Measurements from ENCODE around the gene RNF144B. TPM values are rescaled to one million over a fixed set of nuclear protein-coding genes. Genes with fewer than 3 reads are reported as not detected.
"Not testable (repeated sequence)": the region's sequence is repeated elsewhere in the genome, so short reads cannot be mapped to it uniquely, and the experiment has no call there.

The RNF144B gene
- total RNA-seq, 1 experiment from 2014 or later = 0.80 TPM

GRCh38 chr6:18406955-18407749 is 20.0 kb downstream of the RNF144B start:
- no peak for DNase-seq (ENCODE audit: low read depth)

GRCh38 chr6:18409602-18410001 is 22.5 kb downstream of the RNF144B start:
- not testable (repeated sequence) for DNase-seq (ENCODE audit: low read depth)

GRCh38 chr6:18410412-18410811 is 23.3 kb downstream of the RNF144B start:
- no peak for DNase-seq (ENCODE audit: low read depth)

- DNase-seq (ENCODE audit: low read depth) = no peak
Observed at GRCh38 chr6:18412068-18412467, 24.9 kb downstream of the RNF144B start.

GRCh38 chr6:18412644-18413043 is 25.5 kb downstream of the RNF144B start:
- DNase-seq (ENCODE audit: low read depth) = peak; percentile 10

GRCh38 chr6:18413381-18413780 is 26.2 kb downstream of the RNF144B start:
- no peak for DNase-seq (ENCODE audit: low read depth)

- no peak for DNase-seq (ENCODE audit: low read depth)
Observed at GRCh38 chr6:18414116-18414515, 27.0 kb downstream of the RNF144B start.

GRCh38 chr6:18415207-18415606 is 28.1 kb downstream of the RNF144B start:
- no peak for DNase-seq (ENCODE audit: low read depth)

GRCh38 chr6:18415671-18416340 is 28.7 kb downstream of the RNF144B start:
- no peak for DNase-seq (ENCODE audit: low read depth)

GRCh38 chr6:18416341-18416679 is 29.2 kb downstream of the RNF144B start:
- no peak for DNase-seq (ENCODE audit: low read depth)

GRCh38 chr6:18420328-18420727 is 33.2 kb downstream of the RNF144B start:
- no peak for DNase-seq (ENCODE audit: low read depth)

GRCh38 chr6:18422136-18422535 is 35.0 kb downstream of the RNF144B start:
- DNase-seq (ENCODE audit: low read depth) = no peak

GRCh38 chr6:18423426-18423825 is 36.3 kb downstream of the RNF144B start:
- DNase-seq (ENCODE audit: low read depth) = no peak

- no peak for DNase-seq (ENCODE audit: low read depth)
Observed at GRCh38 chr6:18424201-18424600, 37.1 kb downstream of the RNF144B start.

GRCh38 chr6:18425218-18425617 is 38.1 kb downstream of the RNF144B start:
- DNase-seq (ENCODE audit: low read depth) = no peak

- no peak for DNase-seq (ENCODE audit: low read depth)
Observed at GRCh38 chr6:18427296-18427695, 40.1 kb downstream of the RNF144B start.

- no peak for DNase-seq (ENCODE audit: low read depth)
Observed at GRCh38 chr6:18429655-18430297, 42.6 kb downstream of the RNF144B start.

GRCh38 chr6:18431581-18431980 is 44.4 kb downstream of the RNF144B start:
- DNase-seq (ENCODE audit: low read depth) = no peak

- DNase-seq (ENCODE audit: low read depth) = peak; percentile 32
Observed at GRCh38 chr6:18432180-18432579, 45.0 kb downstream of the RNF144B start.

- DNase-seq (ENCODE audit: low read depth) = no peak
Observed at GRCh38 chr6:18432619-18433018, 45.5 kb downstream of the RNF144B start.

GRCh38 chr6:18433059-18433458 is 45.9 kb downstream of the RNF144B start:
- no peak for DNase-seq (ENCODE audit: low read depth)

GRCh38 chr6:18436341-18436740 is 49.2 kb downstream of the RNF144B start:
- DNase-seq (ENCODE audit: low read depth) = no peak

- no peak for DNase-seq (ENCODE audit: low read depth)
Observed at GRCh38 chr6:18439581-18439980, 52.4 kb downstream of the RNF144B start.

All from LHCN-M2 (cell line).